Breast epithelium (tissue), 4 donors: ENCODE results near the gene ASB9. TPM values are rescaled to one million over a fixed set of nuclear protein-coding genes. Genes with fewer than 3 reads are reported as not detected.

Experiments used
- DNase-seq, 2 donors: peaks; one replicate each; pipeline ENCODE4 v3.0.0-alpha.2; 2019; ENCODE audit warnings: low spot score in 2 of 2
- H3K27ac ChIP-seq, 2 donors: fragments of 200-600 bp; sonication (generic) in 1 of 2; one replicate each; pipeline ENCODE4 v1.5.1; 2016 to 2019; ENCODE audit warnings: mild to moderate bottlenecking in 1 of 2
- H3K27me3 ChIP-seq, 2 donors: fragments of 200-600 bp; sonication (generic) in 1 of 2; one replicate each; pipeline versions ENCODE4 v1.5.1 to v1.6.0; 2017 to 2019; ENCODE audit warnings: control low read depth in 1 of 2, mild to moderate bottlenecking in 1 of 2
- H3K36me3 ChIP-seq: fragments of 200-600 bp; one replicate; pipeline ENCODE4 v1.5.1; 2019
- H3K4me1 ChIP-seq, 2 donors: fragments of 200-600 bp; sonication (generic); one replicate each; pipeline ENCODE4 v1.5.1; 2016 to 2019; ENCODE audit warnings: control low read depth in 1 of 2
- H3K4me3 ChIP-seq, 3 donors: fragments of 200-600 bp; sonication (generic); 1 replicate in 2 of 3; 2 replicates in 1 of 3; pipeline ENCODE4 v1.5.1; 2016 to 2019; ENCODE audit warnings: mild to moderate bottlenecking in 3 of 3, moderate library complexity in 2 of 3
- H3K9me3 ChIP-seq, 2 donors: fragments of 200-600 bp; sonication (generic) in 1 of 2; one replicate each; pipeline ENCODE4 v1.5.1; 2016 to 2019; ENCODE audit warnings: control low read depth in 1 of 2
- CTCF ChIP-seq, 3 donors: fragments of 450-650 bp; IDR thresholded peaks; one replicate each; pipeline ENCODE4 v1.5.1; 2016 to 2017; ENCODE audit warnings: antibody characterized with exemption in 3 of 3, mild to moderate bottlenecking in 3 of 3, moderate library complexity in 3 of 3
- POLR2A ChIP-seq: fragments of 450-650 bp; IDR thresholded peaks from one replicate; pipeline ENCODE4 v1.6.1; 2016; ENCODE audit warnings: antibody characterized with exemption, mild to moderate bottlenecking, moderate library complexity
- POLR2AphosphoS5 ChIP-seq, 3 donors: sonication (generic); formaldehyde crosslinking; IDR thresholded peaks; one replicate each; pipeline ENCODE4 v1.6.1; 2017; ENCODE audit warnings: antibody characterized with exemption in 3 of 3
- intact Hi-C: fragments of 100-400 bp; cut with DNase I; formaldehyde crosslinking; loops from one replicate; pipeline ENCODE4 v1.15.1; 2023; ENCODE audit warnings: low total_unique reads
- total RNA-seq, 3 donors: library from RNA; depleted of rRNA; stranded (reverse); fragments of >200 nt; gene quantifications; one replicate each; pipeline ENCODE4 v1.1.0, GENCODE V29; 2016

ASB9 gene
- total RNA-seq, 3 donors from 2014 or later, result 0.98 to 2.2 (median 1.0) TPM

- Histone ChIP-seq H3K4me3 (no peak overlapping the region), H3K9me3 (no peaks in the 10 kb centered on the region), H3K4me1 (no peaks in the 10 kb centered on the region), H3K27me3 (peaks cover 0 to 32% of the 10 kb centered on the region in 2 donors), H3K36me3 (no peaks in the 10 kb centered on the region), H3K27ac (no peak overlapping the region)
- DNase-seq, result no peak
- intact Hi-C loops, result no loop called here
- no peak for TF ChIP-seq POLR2AphosphoS5 (IDR thresholded peaks at IDR 0.05)
- no peak for TF ChIP-seq CTCF (IDR thresholded peaks at IDR 0.05)
- no peak for TF ChIP-seq POLR2A
Observed at GRCh38 chrX:15215366-15215765, 54.5 kb downstream of the ASB9 start.

- no peak overlapping the region for H3K27ac ChIP-seq
- no peak overlapping the region for H3K4me3 ChIP-seq
- no peaks in the 10 kb centered on the region for H3K9me3 ChIP-seq
- TF ChIP-seq POLR2A, result no peak
- no peak for TF ChIP-seq CTCF (IDR thresholded peaks at IDR 0.05)
- TF ChIP-seq POLR2AphosphoS5 (IDR thresholded peaks at IDR 0.05), result no peak
- intact Hi-C loops, result no loop called here
- DNase-seq, result no peak
- no peaks in the 10 kb centered on the region for H3K4me1 ChIP-seq
- H3K27me3 ChIP-seq, result peaks cover 0 to 32% of the 10 kb centered on the region in 2 donors
- no peaks in the 10 kb centered on the region for H3K36me3 ChIP-seq
Observed at GRCh38 chrX:15214588-15214987, 55.3 kb downstream of the ASB9 start.

GRCh38 chrX:15209096-15209495 lies 60.8 kb downstream of the ASB9 start:
- TF ChIP-seq POLR2AphosphoS5 (IDR thresholded peaks at IDR 0.05) (no peak), CTCF (IDR thresholded peaks at IDR 0.05) (no peak), POLR2A (no peak)
- Histone ChIP-seq H3K4me3 (no peak overlapping the region), H3K27ac (no peak overlapping the region), H3K4me1 (no peaks in the 10 kb centered on the region), H3K9me3 (no peaks in the 10 kb centered on the region), H3K27me3 (peaks cover 0 to 8% of the 10 kb centered on the region in 2 donors), H3K36me3 (no peaks in the 10 kb centered on the region)
- no peak for DNase-seq
- intact Hi-C loops, result no loop called here

- TF ChIP-seq POLR2A (no peak), CTCF (IDR thresholded peaks at IDR 0.05) (no peak), POLR2AphosphoS5 (IDR thresholded peaks at IDR 0.05) (no peak)
- no peaks in the 10 kb centered on the region for H3K36me3 ChIP-seq
- no peak for DNase-seq
- no peaks in the 10 kb centered on the region for H3K4me1 ChIP-seq
- intact Hi-C loops, result no loop called here
- H3K4me3 ChIP-seq, result no peak overlapping the region
- no peaks in the 10 kb centered on the region for H3K9me3 ChIP-seq
- H3K27me3 ChIP-seq, result peaks cover 0 to 6% of the 10 kb centered on the region in 2 donors
- no peak overlapping the region for H3K27ac ChIP-seq
Observed at GRCh38 chrX:15207994-15208393, 61.9 kb downstream of the ASB9 start.

GRCh38 chrX:15207384-15207783 lies 62.5 kb downstream of the ASB9 start:
- no peak overlapping the region for H3K4me3 ChIP-seq
- H3K9me3 ChIP-seq, result no peaks in the 10 kb centered on the region
- intact Hi-C loops, result no loop called here
- H3K36me3 ChIP-seq, result no peaks in the 10 kb centered on the region
- no peak overlapping the region for H3K27ac ChIP-seq
- peaks cover 0 to 6% of the 10 kb centered on the region in 2 donors for H3K27me3 ChIP-seq
- TF ChIP-seq POLR2A (no peak), POLR2AphosphoS5 (IDR thresholded peaks at IDR 0.05) (no peak), CTCF (IDR thresholded peaks at IDR 0.05) (no peak)
- no peak for DNase-seq
- no peaks in the 10 kb centered on the region for H3K4me1 ChIP-seq
